Effector memory CD4-positive, alpha-beta T cell (primary cell): ENCODE measurements around the gene C17orf100.
"Not testable (repeated sequence)": the region's sequence is repeated elsewhere in the genome, so short reads cannot be mapped to it uniquely, and the experiment has no call there.

ENCODE experiments used
- DNase-seq, 3 donors: peaks; one replicate each; pipeline ENCODE4 v3.0.0-alpha.2; 2020
- H3K27ac ChIP-seq: 2 replicates; pipeline ENCODE4 v1.7.0; 2013; ENCODE audit warnings: mild to moderate bottlenecking, low read length, moderate library complexity; ENCODE audit not compliant: insufficient read depth, poor library complexity, severe bottlenecking
- H3K27me3 ChIP-seq: replicated peaks from 2 replicates; pipeline ENCODE4 v1.7.0; 2013; ENCODE audit warnings: mild to moderate bottlenecking, low read length; ENCODE audit not compliant: insufficient read depth, control insufficient read depth, poor library complexity, severe bottlenecking
- H3K36me3 ChIP-seq: 2 replicates; pipeline ENCODE4 v1.7.0; 2013; ENCODE audit warnings: mild to moderate bottlenecking, low read length, moderate library complexity; ENCODE audit not compliant: control insufficient read depth, insufficient read depth
- H3K4me1 ChIP-seq: 2 replicates; pipeline ENCODE4 v1.7.0; 2013; ENCODE audit warnings: low read length, mild to moderate bottlenecking; ENCODE audit not compliant: control insufficient read depth, insufficient read depth, poor library complexity, severe bottlenecking
- H3K4me3 ChIP-seq: 2 replicates; pipeline ENCODE4 v1.7.0; 2013; ENCODE audit warnings: low read length, low read depth, mild to moderate bottlenecking; ENCODE audit not compliant: insufficient read depth, poor library complexity, severe bottlenecking
- H3K9me3 ChIP-seq: 2 replicates; pipeline ENCODE4 v1.7.0; 2013; ENCODE audit warnings: mild to moderate bottlenecking, low read length, moderate library complexity; ENCODE audit not compliant: control insufficient read depth

Gene C17orf100

GRCh38 chr17:6656797-6657632 lies 5.5 kb downstream of the C17orf100 start:
- H3K36me3 ChIP-seq, H3K9me3 ChIP-seq, H3K27me3 ChIP-seq: not testable (repeated sequence)
- DNase-seq = peak; percentile 23 to 49 (median 36)
- H3K4me1 ChIP-seq = peaks cover 12% of the 10 kb centered on the region
- peak overlapping the region; percentile 63 for H3K4me3 ChIP-seq
- H3K27ac ChIP-seq = peak overlapping the region; percentile 45

- H3K36me3 ChIP-seq = no peaks in the 10 kb centered on the region
- H3K4me3 ChIP-seq = peak overlapping the region; percentile 63
- no peaks in the 10 kb centered on the region for H3K27me3 ChIP-seq
- peak overlapping the region; percentile 45 for H3K27ac ChIP-seq
- H3K9me3 ChIP-seq = no peaks in the 10 kb centered on the region
- H3K4me1 ChIP-seq = peaks cover 7% of the 10 kb centered on the region
- no peak for DNase-seq
Observed at GRCh38 chr17:6657633-6658287, 6.2 kb downstream of the C17orf100 start.

GRCh38 chr17:6658411-6658810 lies 6.8 kb downstream of the C17orf100 start:
- H3K27ac ChIP-seq, H3K9me3 ChIP-seq, H3K36me3 ChIP-seq, H3K4me1 ChIP-seq, DNase-seq, H3K27me3 ChIP-seq, H3K4me3 ChIP-seq: not testable (repeated sequence)

- peaks cover 7% of the 10 kb centered on the region for H3K4me1 ChIP-seq
Observed at GRCh38 chr17:6660101-6660500, 8.5 kb downstream of the C17orf100 start.

GRCh38 chr17:6660805-6661463 lies 9.4 kb downstream of the C17orf100 start:
- Histone ChIP-seq H3K27ac (no peak overlapping the region), H3K4me3 (no peak overlapping the region), H3K9me3 (no peaks in the 10 kb centered on the region), H3K36me3 (no peaks in the 10 kb centered on the region), H3K4me1 (peaks cover 7% of the 10 kb centered on the region), H3K27me3 (no peaks in the 10 kb centered on the region)
- DNase-seq = no peak

More at GRCh38 chr17:6660101-6660500, 8.5 kb downstream of the C17orf100 start:
- H3K4me3 ChIP-seq = no peak overlapping the region
- DNase-seq = no peak
- no peaks in the 10 kb centered on the region for H3K36me3 ChIP-seq
- H3K27me3 ChIP-seq = no peaks in the 10 kb centered on the region
- no peak overlapping the region for H3K27ac ChIP-seq
- H3K9me3 ChIP-seq = no peaks in the 10 kb centered on the region

- Histone ChIP-seq H3K9me3 (no peaks in the 10 kb centered on the region), H3K4me3 (no peak overlapping the region), H3K27me3 (no peaks in the 10 kb centered on the region), H3K27ac (no peak overlapping the region), H3K36me3 (no peaks in the 10 kb centered on the region), H3K4me1 (peaks cover 7% of the 10 kb centered on the region)
- no peak for DNase-seq
Observed at GRCh38 chr17:6661464-6661848, 9.9 kb downstream of the C17orf100 start.

- not testable (repeated sequence) for H3K36me3 ChIP-seq, H3K9me3 ChIP-seq, DNase-seq, H3K27ac ChIP-seq, H3K4me3 ChIP-seq, H3K27me3 ChIP-seq, H3K4me1 ChIP-seq
Observed at GRCh38 chr17:6663200-6663599, 11.6 kb downstream of the C17orf100 start.

GRCh38 chr17:6666077-6666521 lies 14.5 kb downstream of the C17orf100 start:
- Histone ChIP-seq H3K36me3 (no peaks in the 10 kb centered on the region), H3K27ac (no peak overlapping the region), H3K4me3 (no peak overlapping the region), H3K27me3 (no peaks in the 10 kb centered on the region), H3K9me3 (no peaks in the 10 kb centered on the region), H3K4me1 (no peaks in the 10 kb centered on the region)
- DNase-seq = no peak

- no peak overlapping the region for H3K27ac ChIP-seq
- H3K27me3 ChIP-seq = no peaks in the 10 kb centered on the region
- no peak overlapping the region for H3K4me3 ChIP-seq
- DNase-seq = no peak
- H3K36me3 ChIP-seq = no peaks in the 10 kb centered on the region
- H3K9me3 ChIP-seq = no peaks in the 10 kb centered on the region
- H3K4me1 ChIP-seq = no peaks in the 10 kb centered on the region
Observed at GRCh38 chr17:6666557-6666956, 15.0 kb downstream of the C17orf100 start.

GRCh38 chr17:6667516-6667915 lies 16.0 kb downstream of the C17orf100 start:
- H3K27ac ChIP-seq = no peak overlapping the region
- H3K4me1 ChIP-seq = no peaks in the 10 kb centered on the region
- H3K27me3 ChIP-seq = no peaks in the 10 kb centered on the region

More at GRCh38 chr17:6667516-6667915, 16.0 kb downstream of the C17orf100 start:
- DNase-seq = no peak
- Histone ChIP-seq H3K36me3 (no peaks in the 10 kb centered on the region), H3K4me3 (no peak overlapping the region), H3K9me3 (no peaks in the 10 kb centered on the region)
